ENCODE results near the gene CCDC59. TPM values are rescaled to one million over a fixed set of nuclear protein-coding genes. Genes with fewer than 3 reads are reported as not detected.

Gene CCDC59
- polyA plus RNA-seq, 4 donors, result 40.2 to 61.7 (median 42.8) TPM

Other genes with a start within 250 kb of the CCDC59 start
- 10 to 100 TPM in 2 of 4 donors, 1 to 10 TPM in 2; 4.3 to 12.1 (median 9.8) TPM for gene METTL25, start 142 bp upstream of the CCDC59 start, polyA plus RNA-seq